Kidney (tissue), 14 donors: ENCODE measurements around the gene COPZ1. TPM values are rescaled to one million over a fixed set of nuclear protein-coding genes. Genes with fewer than 3 reads are reported as not detected.

ENCODE experiments used
- DNase-seq, 5 donors: peaks; one replicate each; pipeline ENCODE4 v3.0.0-alpha.2; 2013 to 2020
- FAIRE-seq: peaks from 2 replicates; lab custom pipeline; 2012; peaks lifted over from hg19 to GRCh38; lab: Jason Lieb, UNC
- H3K27ac ChIP-seq, 2 donors: one replicate each; pipeline ENCODE4 v1.7.0; 2013; ENCODE audit warnings: low read depth in 2 of 2, low read length in 2 of 2, inconsistent platforms in 1 of 2
- H3K27me3 ChIP-seq: one replicate; pipeline ENCODE4 v1.7.1; 2013; ENCODE audit warnings: low read length, inconsistent platforms; ENCODE audit not compliant: control insufficient read depth, insufficient read depth
- H3K36me3 ChIP-seq, 3 donors: one replicate each; pipeline versions ENCODE4 v1.7.0 to v1.7.1; 2013; ENCODE audit warnings: low read length in 3 of 3, control low read depth in 1 of 3, inconsistent platforms in 1 of 3; ENCODE audit not compliant: insufficient read depth in 3 of 3, control insufficient read depth in 2 of 3
- H3K4me1 ChIP-seq, 3 donors: one replicate each; pipeline versions ENCODE4 v1.7.0 to v1.7.1; 2013; ENCODE audit warnings: low read length in 3 of 3, inconsistent platforms in 1 of 3, low read depth in 1 of 3; ENCODE audit not compliant: control insufficient read depth in 2 of 3, insufficient read depth in 2 of 3
- H3K4me3 ChIP-seq, 3 donors: one replicate each; pipeline versions ENCODE4 v1.7.0 to v1.8.1; 2013; ENCODE audit warnings: low read length in 3 of 3, control low read depth in 1 of 3, inconsistent platforms in 1 of 3
- H3K9ac ChIP-seq, 3 donors: one replicate each; pipeline versions ENCODE4 v1.7.0 to v1.7.1; 2013; ENCODE audit warnings: low read length in 3 of 3, control low read depth in 1 of 3, inconsistent platforms in 1 of 3
- H3K9me3 ChIP-seq, 3 donors: one replicate each; pipeline versions ENCODE4 v1.7.0 to v1.7.1; 2013; ENCODE audit warnings: low read length in 3 of 3, control low read depth in 1 of 3, inconsistent platforms in 1 of 3; ENCODE audit not compliant: control insufficient read depth in 2 of 3, insufficient read depth in 1 of 3
- intact Hi-C: fragments of 100-400 bp; cut with DNase I; formaldehyde crosslinking; loops from one replicate; pipeline ENCODE4 v1.11.1; 2022
- polyA plus RNA-seq: library from polyadenylated mRNA; stranded (reverse); fragments of 350-450 nt; fragmentation: Illumina TruSeq; extraction: RNeasy Lipid Tissue Mini Kit (QIAGEN cat#74804); gene quantifications from one replicate; pipeline ENCODE4 v1.2.3, GENCODE V29; 2014; ENCODE audit warnings: low read depth, low replicate concordance; ENCODE audit not compliant: insufficient read depth
- total RNA-seq: library from RNA; stranded (reverse); fragmentation: NEBNext Ultra II Directional; extraction: Animal tissue kit (Norgen Biotek cat#: 25700); gene quantifications from one replicate; pipeline ENCODE4 v1.2.1, GENCODE V29; 2021
- TF ChIP-seq, protein P1 (sequence below): IDR thresholded peaks from 3 replicates; pipeline ENCODE4 v1.5.1; 2012; ENCODE audit warnings: mild to moderate bottlenecking, moderate library complexity, borderline replicate concordance; ENCODE audit not compliant: insufficient read depth; ENCODE audit errors: extremely low read depth
- donor health status: control.
- donor health status: control.
- donor health status: control.
- donor health status: control.
- donor health status: control.
- donor health status: DM: yes; HTN: yes; CAD: no.
- donor health status: Normal renal cell carcinoma (clear cell type).

Gene COPZ1
- total and polyA plus RNA-seq, 2 donors from 2014 or later: 141 to 181 TPM

- FAIRE-seq (no peak), DNase-seq (no peak)
- H3K4me3 ChIP-seq: no peak overlapping the region
- TF ChIP-seq, protein P1, sequence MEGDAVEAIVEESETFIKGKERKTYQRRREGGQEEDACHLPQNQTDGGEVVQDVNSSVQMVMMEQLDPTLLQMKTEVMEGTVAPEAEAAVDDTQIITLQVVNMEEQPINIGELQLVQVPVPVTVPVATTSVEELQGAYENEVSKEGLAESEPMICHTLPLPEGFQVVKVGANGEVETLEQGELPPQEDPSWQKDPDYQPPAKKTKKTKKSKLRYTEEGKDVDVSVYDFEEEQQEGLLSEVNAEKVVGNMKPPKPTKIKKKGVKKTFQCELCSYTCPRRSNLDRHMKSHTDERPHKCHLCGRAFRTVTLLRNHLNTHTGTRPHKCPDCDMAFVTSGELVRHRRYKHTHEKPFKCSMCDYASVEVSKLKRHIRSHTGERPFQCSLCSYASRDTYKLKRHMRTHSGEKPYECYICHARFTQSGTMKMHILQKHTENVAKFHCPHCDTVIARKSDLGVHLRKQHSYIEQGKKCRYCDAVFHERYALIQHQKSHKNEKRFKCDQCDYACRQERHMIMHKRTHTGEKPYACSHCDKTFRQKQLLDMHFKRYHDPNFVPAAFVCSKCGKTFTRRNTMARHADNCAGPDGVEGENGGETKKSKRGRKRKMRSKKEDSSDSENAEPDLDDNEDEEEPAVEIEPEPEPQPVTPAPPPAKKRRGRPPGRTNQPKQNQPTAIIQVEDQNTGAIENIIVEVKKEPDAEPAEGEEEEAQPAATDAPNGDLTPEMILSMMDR: no peak
- no peaks in the 10 kb centered on the region for H3K27me3 ChIP-seq
- no peaks in the 10 kb centered on the region for H3K9me3 ChIP-seq
- peaks cover 0 to 5% (median 0%) of the 10 kb centered on the region in 3 donors for H3K4me1 ChIP-seq
- H3K9ac ChIP-seq: no peak overlapping the region
- intact Hi-C loops: no loop called here
- no peaks in the 10 kb centered on the region for H3K36me3 ChIP-seq
- no peak overlapping the region for H3K27ac ChIP-seq
Measured at GRCh38 chr12:54331461-54331860, 6.5 kb downstream of the COPZ1 start.

DNA sequence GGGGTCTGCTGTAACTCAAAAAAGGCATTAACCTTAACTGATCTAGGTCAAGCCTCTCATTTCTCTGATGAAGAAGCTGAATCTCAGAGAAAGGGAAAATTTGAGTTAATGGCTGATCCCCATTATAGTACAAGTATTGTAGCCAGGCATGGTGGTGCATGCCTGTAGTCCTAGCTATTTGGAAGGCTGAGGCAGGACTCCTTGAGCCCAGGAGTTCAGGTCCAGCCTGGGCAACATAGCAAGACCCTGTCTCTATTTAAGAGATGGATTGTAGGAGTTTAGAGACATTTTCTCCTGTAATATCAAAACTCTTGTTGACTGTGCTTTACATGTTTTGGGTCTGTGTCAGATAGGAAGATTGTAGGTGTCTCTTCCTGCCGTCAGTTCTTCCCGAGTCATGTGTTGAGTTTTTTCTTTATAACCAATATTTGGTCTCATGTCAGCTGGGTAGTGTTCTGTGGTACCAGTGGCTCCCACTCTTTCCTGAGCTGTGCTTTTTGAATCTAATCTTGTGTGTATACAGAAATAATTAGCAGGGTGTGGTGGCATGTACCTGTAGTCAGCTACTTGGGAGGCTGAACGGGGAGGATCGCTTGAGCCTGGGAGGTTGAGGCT is 8.6 kb downstream of the COPZ1 start:
- Histone ChIP-seq H3K4me1 (peaks cover 5 to 8% (median 7%) of the 10 kb centered on the region in 3 donors), H3K9me3 (no peaks in the 10 kb centered on the region), H3K36me3 (no peaks in the 10 kb centered on the region), H3K27me3 (no peaks in the 10 kb centered on the region), H3K27ac (no peak overlapping the region), H3K4me3 (no peak overlapping the region), H3K9ac (no peak overlapping the region)
- intact Hi-C loops: no loop called here
- no peak for DNase-seq
- FAIRE-seq: no peak
- TF ChIP-seq, protein P1: no peak

DNA sequence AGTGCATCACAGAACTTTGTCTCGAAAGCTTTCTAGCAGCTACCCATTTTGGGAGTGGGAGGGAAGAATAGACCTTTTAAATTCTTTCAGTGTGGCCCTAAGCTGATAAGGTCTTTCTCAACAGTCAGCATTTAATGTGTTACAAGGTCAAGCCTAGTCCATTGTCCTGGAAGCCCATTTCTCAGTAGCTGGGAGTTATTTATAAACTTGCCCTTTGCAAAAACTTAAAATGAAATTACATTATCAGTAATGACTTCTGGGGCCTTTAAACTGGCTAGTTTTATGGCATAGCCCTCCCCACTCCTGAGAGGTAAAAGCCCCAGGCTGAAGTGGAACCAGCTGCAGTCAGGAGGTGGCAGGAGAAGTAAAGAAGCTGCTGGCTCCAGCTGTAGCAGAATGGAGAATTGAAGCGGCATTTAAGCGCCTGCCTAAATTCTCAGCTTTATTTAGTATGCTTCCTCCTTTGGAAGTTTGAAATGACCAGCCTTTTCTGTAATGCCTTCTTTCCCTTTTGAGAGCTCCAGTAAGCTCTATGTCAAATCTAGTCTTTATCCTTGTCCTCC is 12.4 kb downstream of the COPZ1 start:
- TF ChIP-seq, protein P1: peak; percentile 27
- peaks cover 3 to 9% (median 5%) of the 10 kb centered on the region in 3 donors for H3K4me1 ChIP-seq
- FAIRE-seq (no peak), DNase-seq (peak in 3 of 5 donors; percentile 40 to 78 (median 50))
- H3K27ac ChIP-seq: peak overlapping the region in 1 of 2 donors; percentile 33
- intact Hi-C loops: no loop called here
- H3K9ac ChIP-seq: no peak overlapping the region
- H3K9me3 ChIP-seq: no peaks in the 10 kb centered on the region
- H3K36me3 ChIP-seq: peaks cover 4 to 14% (median 10%) of the 10 kb centered on the region in 3 donors
- H3K27me3 ChIP-seq: no peaks in the 10 kb centered on the region
- no peak overlapping the region for H3K4me3 ChIP-seq
